HepG2 (cell line): ENCODE measurements around the gene RGS8.

Source experiments
- CTCF ChIP-seq: sonication (generic); formaldehyde crosslinking; IDR thresholded peaks from 2 replicates; pipeline ENCODE4 v1.5.0; 2020; ENCODE audit warnings: mild to moderate bottlenecking, missing genetic modification reagents, moderate library complexity
- ERF ChIP-seq: IDR thresholded peaks from 2 replicates; pipeline ENCODE4 v1.6.1; 2018; ENCODE audit warnings: missing biosample characterization, missing genetic modification reagents
- GATAD1 ChIP-seq: IDR thresholded peaks from 2 replicates; pipeline ENCODE4 v1.6.1; 2016; ENCODE audit warnings: missing genetic modification reagents, missing compliant biosample characterization
- JUND ChIP-seq: sonication (generic); formaldehyde crosslinking; IDR thresholded peaks from 2 replicates; pipeline ENCODE4 v1.8.0; 2022; ENCODE audit warnings: mild to moderate bottlenecking, missing genetic modification reagents
- MEIS1 ChIP-seq: sonication (generic); formaldehyde crosslinking; IDR thresholded peaks from 2 replicates; pipeline ENCODE4 v1.9.0; 2021; ENCODE audit warnings: mild to moderate bottlenecking, missing genetic modification reagents, moderate library complexity, borderline replicate concordance
- MZF1 ChIP-seq: sonication (generic); formaldehyde crosslinking; IDR thresholded peaks from 2 replicates; pipeline ENCODE4 v1.8.1; 2023; ENCODE audit warnings: mild to moderate bottlenecking, missing genetic modification reagents, borderline replicate concordance
- NFATC3 ChIP-seq: sonication (generic); formaldehyde crosslinking; IDR thresholded peaks from 2 replicates; pipeline ENCODE4 v1.5.1; 2020; ENCODE audit warnings: mild to moderate bottlenecking, missing genetic modification reagents
- NFIC ChIP-seq: IDR thresholded peaks from 2 replicates; pipeline ENCODE4 v1.6.1; 2012; ENCODE audit warnings: mild to moderate bottlenecking, low read length, inconsistent platforms
- RNF219 ChIP-seq: sonication (generic); formaldehyde crosslinking; IDR thresholded peaks from 2 replicates; pipeline ENCODE4 v1.5.0; 2020; ENCODE audit warnings: mild to moderate bottlenecking, missing genetic modification reagents
- ZNF143 ChIP-seq: sonication (generic); formaldehyde crosslinking; IDR thresholded peaks from 2 replicates; pipeline ENCODE4 v1.4.0; 2020; ENCODE audit warnings: missing genetic modification reagents
- ZNF549 ChIP-seq: sonication (generic); formaldehyde crosslinking; IDR thresholded peaks from 2 replicates; pipeline ENCODE4 v1.5.0; 2020; ENCODE audit warnings: missing genetic modification reagents
- ZNF788 ChIP-seq: sonication (generic); formaldehyde crosslinking; IDR thresholded peaks from 2 replicates; pipeline ENCODE4 v1.5.0; 2020; ENCODE audit warnings: mild to moderate bottlenecking, missing genetic modification reagents, borderline replicate concordance

DNA sequence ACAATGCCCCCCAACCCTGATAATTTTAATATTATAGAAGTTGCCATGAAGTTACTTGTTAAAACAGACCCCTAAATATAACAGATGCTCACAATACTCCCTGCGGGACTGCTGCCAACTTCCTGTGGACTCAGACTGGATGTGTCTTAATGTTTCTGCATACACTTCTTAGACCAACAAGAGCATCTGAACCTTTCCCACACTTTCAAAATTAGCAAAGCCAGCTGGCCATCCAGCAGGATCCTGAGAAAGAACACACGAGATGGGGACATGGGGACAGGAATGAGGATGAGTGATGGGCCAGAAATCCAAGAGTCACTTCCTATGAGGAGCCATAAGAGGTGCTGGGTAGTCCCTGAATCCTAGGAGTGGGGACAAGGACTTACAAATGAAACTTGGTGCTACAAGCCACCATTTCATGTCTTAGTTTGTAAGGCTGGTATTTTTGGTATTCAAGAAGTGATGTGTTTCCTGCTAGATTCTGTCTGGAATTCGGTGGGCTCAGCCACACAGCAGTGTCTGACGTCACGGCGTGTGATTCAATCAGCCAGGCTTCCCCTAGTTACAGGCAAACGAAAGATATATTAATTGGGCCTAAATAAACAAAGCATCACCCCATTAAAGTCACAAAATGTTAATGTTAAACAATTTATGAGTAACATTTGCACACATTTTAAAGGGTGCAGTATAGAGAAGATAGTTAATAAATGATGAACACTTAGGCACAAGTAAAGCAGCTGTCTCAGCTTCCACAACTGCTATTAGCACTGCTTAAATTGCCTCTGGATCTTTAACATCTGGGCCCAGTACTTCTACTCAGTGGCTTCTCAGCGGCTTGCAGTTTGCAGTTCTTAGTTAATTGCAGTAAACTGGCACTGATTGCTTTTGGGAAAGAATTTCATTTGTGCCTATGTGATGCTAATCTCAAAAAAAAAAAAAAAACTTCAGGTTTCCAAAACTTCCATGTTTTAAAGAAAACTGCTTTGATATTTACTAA lies 41.2 kb upstream of the RGS8 start:
- TF ChIP-seq JUND (CRISPR knock-in tag), result no peak
- no peak for TF ChIP-seq ZNF549 (CRISPR knock-in tag)
- TF ChIP-seq CTCF (CRISPR knock-in tag), result no peak
- no peak for TF ChIP-seq NFIC
- no peak for TF ChIP-seq MEIS1
- no peak for TF ChIP-seq ZNF143 (CRISPR knock-in tag)
- no peak for TF ChIP-seq RNF219
- TF ChIP-seq NFATC3, result no peak
- TF ChIP-seq GATAD1, result no peak
- TF ChIP-seq ZNF788 (CRISPR knock-in tag), result no peak
- TF ChIP-seq MZF1 (CRISPR knock-in tag), result no peak
- no peak for TF ChIP-seq ERF (CRISPR knock-in tag)
